A673 (cell line): ENCODE data around the gene SLC2A8.

ENCODE experiments used
- CTCF ChIP-seq: fragments of 300-800, 200-600 bp; sonication (generic); conservative IDR thresholded peaks from 2 replicates; pipeline ENCODE4 v1.5.1; 2017; ENCODE audit warnings: low read depth, mild to moderate bottlenecking, antibody characterized with exemption, low read length, moderate library complexity, mixed read lengths
- EZH2 ChIP-seq: fragments of 200-600 bp; sonication (generic); IDR thresholded peaks from 2 replicates; pipeline ENCODE4 v1.6.1; 2017; ENCODE audit warnings: borderline replicate concordance, low read depth, mild to moderate bottlenecking, mixed read lengths, antibody characterized with exemption, low read length; ENCODE audit not compliant: poor library complexity, severe bottlenecking

GRCh38 chr9:127424676-127424999 is 27.7 kb downstream of the SLC2A8 start:
- TF ChIP-seq CTCF (no peak), EZH2 (no peak)
